Activated T-cell treated with anti-CD3 and anti-CD28 coated beads for 1 hour (primary cell): ENCODE measurements around the gene SPDEF.

ENCODE experiments used
- DNase-seq: peaks from one replicate; pipeline ENCODE4 v3.0.0-alpha.2; 2020; ENCODE audit warnings: low read depth

Gene SPDEF

GRCh38 chr6:34544776-34545471 is 11.2 kb downstream of the SPDEF start:
- DNase-seq, result no peak

GRCh38 chr6:34544052-34544604 is 12.0 kb downstream of the SPDEF start:
- DNase-seq, result no peak

GRCh38 chr6:34543421-34543820 is 12.7 kb downstream of the SPDEF start:
- no peak for DNase-seq

- DNase-seq, result no peak
Measured at GRCh38 chr6:34540841-34541240, 15.3 kb downstream of the SPDEF start.

GRCh38 chr6:34540222-34540621 is 15.9 kb downstream of the SPDEF start:
- no peak for DNase-seq

GRCh38 chr6:34539181-34539580 is 16.9 kb downstream of the SPDEF start:
- DNase-seq, result no peak

GRCh38 chr6:34538581-34538980 is 17.5 kb downstream of the SPDEF start:
- no peak for DNase-seq

- no peak for DNase-seq
Measured at GRCh38 chr6:34537922-34538550, 18.1 kb downstream of the SPDEF start.

- no peak for DNase-seq
Measured at GRCh38 chr6:34536959-34537848, 18.9 kb downstream of the SPDEF start.

GRCh38 chr6:34536251-34536958 is 19.7 kb downstream of the SPDEF start:
- DNase-seq, result no peak

- DNase-seq, result no peak
Measured at GRCh38 chr6:34535646-34536045, 20.5 kb downstream of the SPDEF start.

- no peak for DNase-seq
Measured at GRCh38 chr6:34535199-34535598, 20.9 kb downstream of the SPDEF start.

- DNase-seq, result no peak
Measured at GRCh38 chr6:34534656-34535055, 21.5 kb downstream of the SPDEF start.

GRCh38 chr6:34534146-34534545 is 22.0 kb downstream of the SPDEF start:
- DNase-seq, result no peak

GRCh38 chr6:34532230-34532629 is 23.9 kb downstream of the SPDEF start:
- no peak for DNase-seq

- no peak for DNase-seq
Measured at GRCh38 chr6:34531580-34532201, 24.4 kb downstream of the SPDEF start.

GRCh38 chr6:34530753-34531365 is 25.3 kb downstream of the SPDEF start:
- no peak for DNase-seq

GRCh38 chr6:34529665-34530327 is 26.3 kb downstream of the SPDEF start:
- DNase-seq, result no peak

GRCh38 chr6:34528996-34529664 is 27.0 kb downstream of the SPDEF start:
- no peak for DNase-seq
